CD8-positive, alpha-beta memory T cell (primary cell): ENCODE measurements around the gene ZDHHC11B. TPM values are rescaled to one million over a fixed set of nuclear protein-coding genes. Genes with fewer than 3 reads are reported as not detected.
"Not testable (repeated sequence)": the region's sequence is repeated elsewhere in the genome, so short reads cannot be mapped to it uniquely, and the experiment has no call there.

Source experiments
- CTCF ChIA-PET: fragments of 350-600 bp; sonication (Branson Sonifier 250); formaldehyde crosslinking; loops from one replicate; lab custom pipeline; 2021; ENCODE audit warnings: antibody characterized with exemption; lab: Charles Lee
- POLR2A ChIA-PET: fragments of 350-600 bp; sonication (Branson Sonifier 250); formaldehyde crosslinking; loops from one replicate; lab custom pipeline; 2021; ENCODE audit warnings: antibody characterized with exemption; lab: Charles Lee
- DNase-seq, 5 donors: peaks; one replicate each; pipeline versions ENCODE4 v3.0.0 to v3.0.0-alpha.2; 2020 to 2022; ENCODE audit warnings: mixed read lengths in 1 of 5
- H3K27ac ChIP-seq: one replicate; pipeline ENCODE4 v1.7.0; 2013; ENCODE audit warnings: low read depth, mild to moderate bottlenecking, low read length, moderate library complexity
- H3K27me3 ChIP-seq: 2 replicates; pipeline ENCODE4 v1.7.0; 2013; ENCODE audit warnings: low read length, mild to moderate bottlenecking; ENCODE audit not compliant: insufficient read depth, poor library complexity, severe bottlenecking
- H3K36me3 ChIP-seq: 2 replicates; pipeline ENCODE4 v1.7.0; 2013; ENCODE audit warnings: mild to moderate bottlenecking, low read length, moderate library complexity; ENCODE audit not compliant: insufficient read depth
- H3K4me1 ChIP-seq: 2 replicates; pipeline ENCODE4 v1.7.0; 2013; ENCODE audit warnings: mild to moderate bottlenecking, low read length, moderate library complexity; ENCODE audit not compliant: insufficient read depth
- H3K4me3 ChIP-seq: 2 replicates; pipeline ENCODE4 v1.7.0; 2013; ENCODE audit warnings: mild to moderate bottlenecking, low read length
- H3K9me3 ChIP-seq: 2 replicates; pipeline ENCODE4 v1.7.0; 2013; ENCODE audit warnings: mild to moderate bottlenecking, low read length
- H3K27ac Mint-ChIP-seq, 8 donors: one replicate each; pipeline ENCODE4 v1.8.0; 2020 to 2021; ENCODE audit warnings: mixed read lengths in 8 of 8, mild to moderate bottlenecking in 6 of 8, inconsistent platforms in 3 of 8, moderate library complexity in 3 of 8
- H3K27me3 Mint-ChIP-seq, 2 donors: one replicate each; pipeline ENCODE4 v1.8.0; 2020 to 2021; ENCODE audit warnings: mixed read lengths in 2 of 2, mild to moderate bottlenecking in 1 of 2, moderate library complexity in 1 of 2
- H3K36me3 Mint-ChIP-seq, 3 donors: one replicate each; pipeline ENCODE4 v1.8.0; 2020 to 2021; ENCODE audit warnings: mixed read lengths in 3 of 3, inconsistent platforms in 1 of 3, mild to moderate bottlenecking in 1 of 3
- H3K4me1 Mint-ChIP-seq, 3 donors: one replicate each; pipeline ENCODE4 v1.8.0; 2020 to 2021; ENCODE audit warnings: mixed read lengths in 3 of 3, inconsistent platforms in 1 of 3, mild to moderate bottlenecking in 1 of 3
- H3K4me3 Mint-ChIP-seq, 7 donors: one replicate each; pipeline ENCODE4 v1.8.0; 2020 to 2021; ENCODE audit warnings: mixed read lengths in 7 of 7, mild to moderate bottlenecking in 6 of 7, moderate library complexity in 4 of 7, inconsistent platforms in 2 of 7
- H3K9me3 Mint-ChIP-seq, 5 donors: one replicate each; pipeline ENCODE4 v1.8.0; 2020 to 2022; ENCODE audit warnings: mixed read lengths in 5 of 5, mild to moderate bottlenecking in 3 of 5, moderate library complexity in 2 of 5, inconsistent platforms in 1 of 5
- polyA plus RNA-seq: library from polyadenylated mRNA; unstranded; fragments of 300-500 nt; fragmentation: Illumina TruSeq; gene quantifications from one replicate; pipeline ENCODE4 v1.2.3, GENCODE V29; 2021
- total RNA-seq, 2 experiments: library from RNA; stranded (reverse); gene quantifications; one replicate each; pipeline ENCODE4 v1.2.3, GENCODE V29; 2021

The ZDHHC11B gene
- total and polyA plus RNA-seq, 3 experiments from 2014 or later = 0.40 to 0.55 TPM; not detected in 1

- H3K4me1 Mint-ChIP-seq, H3K27me3 Mint-ChIP-seq, H3K4me3 ChIP-seq, H3K9me3 ChIP-seq, H3K27me3 ChIP-seq, POLR2A ChIA-PET, DNase-seq, H3K36me3 ChIP-seq, H3K27ac Mint-ChIP-seq, CTCF ChIA-PET, H3K27ac ChIP-seq, H3K4me1 ChIP-seq, H3K36me3 Mint-ChIP-seq: not testable (repeated sequence)
- peak overlapping the region in 1 of 7 donors; percentile 41 for H3K4me3 Mint-ChIP-seq
- H3K9me3 Mint-ChIP-seq = peaks cover 0 to 16% (median 3%) of the 10 kb centered on the region in 5 donors
Observed at GRCh38 chr5:696753-697702, 87.5 kb downstream of the ZDHHC11B start.

DNA sequence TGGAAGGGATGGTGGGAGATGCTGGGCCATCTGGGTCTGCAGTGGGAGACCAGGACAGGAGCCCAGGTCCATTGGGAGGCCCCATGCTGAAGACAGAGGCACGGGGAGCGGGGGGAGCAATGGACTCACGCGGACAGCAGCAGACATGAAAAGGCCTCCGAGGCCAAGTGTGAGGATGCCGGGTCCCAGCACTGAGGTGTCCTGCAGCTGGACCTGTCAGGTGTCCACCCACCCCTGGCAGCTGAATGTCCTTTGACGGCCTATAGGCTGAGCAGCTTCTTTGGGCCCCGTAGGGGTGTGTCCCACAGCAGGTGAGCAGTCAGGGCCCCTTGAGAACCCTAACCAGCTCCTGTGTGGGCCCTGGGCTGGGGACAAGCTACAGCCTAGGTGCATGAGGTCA is 88.3 kb downstream of the ZDHHC11B start:
- H3K4me1 ChIP-seq, H3K36me3 Mint-ChIP-seq, H3K9me3 ChIP-seq, H3K27ac ChIP-seq, H3K27me3 ChIP-seq, DNase-seq, H3K27ac Mint-ChIP-seq, H3K4me1 Mint-ChIP-seq, H3K36me3 ChIP-seq, H3K27me3 Mint-ChIP-seq, CTCF ChIA-PET, H3K4me3 ChIP-seq, H3K4me3 Mint-ChIP-seq, POLR2A ChIA-PET: not testable (repeated sequence)
- peaks cover 0 to 16% (median 3%) of the 10 kb centered on the region in 5 donors for H3K9me3 Mint-ChIP-seq

DNA sequence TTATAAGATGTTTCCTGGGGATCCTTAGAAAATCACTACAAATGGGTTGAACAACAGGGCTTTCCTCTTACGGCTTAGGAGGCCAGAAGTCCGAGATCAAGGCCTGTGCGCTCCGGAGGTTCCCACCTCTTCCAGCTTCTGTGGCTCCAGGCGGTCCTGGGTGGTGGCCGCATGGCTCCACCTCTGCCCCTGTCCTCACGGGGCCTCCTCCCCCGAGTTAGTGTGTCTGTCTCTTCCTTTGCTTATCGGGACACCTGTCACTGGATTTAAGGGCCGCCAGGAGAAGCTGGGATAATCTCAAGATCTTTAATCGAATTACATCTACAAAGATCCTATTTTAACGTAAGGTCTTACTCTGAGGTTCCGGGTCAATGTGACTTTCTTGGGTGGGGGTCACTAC is 89.1 kb downstream of the ZDHHC11B start:
- H3K27me3 ChIP-seq, H3K27ac Mint-ChIP-seq, H3K27ac ChIP-seq, CTCF ChIA-PET, H3K4me3 ChIP-seq, DNase-seq, H3K4me1 ChIP-seq, POLR2A ChIA-PET, H3K4me1 Mint-ChIP-seq, H3K36me3 ChIP-seq, H3K27me3 Mint-ChIP-seq, H3K4me3 Mint-ChIP-seq, H3K36me3 Mint-ChIP-seq, H3K9me3 ChIP-seq: not testable (repeated sequence)
- peaks cover 0 to 16% (median 3%) of the 10 kb centered on the region in 5 donors for H3K9me3 Mint-ChIP-seq

- CTCF ChIA-PET, H3K9me3 ChIP-seq, H3K36me3 ChIP-seq, H3K27me3 Mint-ChIP-seq, H3K4me1 ChIP-seq, H3K36me3 Mint-ChIP-seq, H3K4me1 Mint-ChIP-seq, H3K4me3 ChIP-seq, POLR2A ChIA-PET, H3K27ac Mint-ChIP-seq, H3K27me3 ChIP-seq, H3K27ac ChIP-seq, DNase-seq: not testable (repeated sequence)
- Mint-ChIP-seq H3K9me3 (peaks cover 0 to 12% (median 0%) of the 10 kb centered on the region in 5 donors), H3K4me3 (peak overlapping the region in 3 of 7 donors; percentile 17 to 70 (median 45))
Observed at GRCh38 chr5:694042-694431, 90.5 kb downstream of the ZDHHC11B start.

DNA sequence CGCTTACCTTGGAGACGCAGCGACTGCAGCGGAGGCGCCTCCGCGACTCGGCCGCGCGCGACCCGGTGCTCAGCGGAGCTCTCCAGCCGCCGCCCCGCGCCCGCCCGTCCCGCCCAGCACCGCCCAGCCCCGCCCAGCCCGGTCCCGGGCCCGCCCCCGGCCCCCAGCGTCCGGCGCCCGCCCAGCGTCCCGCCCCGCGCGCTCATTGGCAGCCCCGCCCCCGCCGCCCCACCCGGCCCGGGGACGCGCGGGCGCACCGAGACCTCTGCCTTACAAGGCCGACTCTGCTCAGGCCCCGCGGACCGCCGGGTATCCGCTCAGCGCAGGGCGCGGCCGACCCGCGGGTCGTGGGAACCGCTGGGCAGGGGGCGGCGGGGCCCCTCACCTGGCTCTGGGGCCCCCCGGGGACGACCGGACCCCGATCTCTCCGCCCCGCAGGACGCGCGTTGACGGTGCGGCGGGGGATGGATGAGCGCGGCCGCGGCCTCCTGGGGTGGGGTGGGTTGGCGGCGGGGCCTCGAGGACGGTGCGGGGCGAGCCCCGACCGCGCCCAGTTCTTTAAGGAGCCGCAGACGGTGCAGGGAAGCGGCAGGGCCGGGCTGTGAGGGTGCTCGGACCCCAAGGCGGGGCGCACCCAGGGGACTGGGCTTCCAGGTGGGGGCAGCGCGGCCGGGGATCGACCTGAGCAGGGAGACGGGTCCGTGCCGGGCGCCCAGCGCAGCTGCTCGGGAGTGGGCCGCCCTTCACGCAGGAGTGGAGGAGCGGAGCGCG is 91.1 kb downstream of the ZDHHC11B start, which contains the start of gene TPPP:
TSS of gene TPPP (minus strand) at position 82 of the 771 bp plus-strand sequence. CDS start 15,292 bp downstream, outside the sequence.
- H3K27me3 Mint-ChIP-seq, H3K4me1 ChIP-seq, H3K36me3 Mint-ChIP-seq, H3K27me3 ChIP-seq, H3K27ac ChIP-seq, H3K4me3 ChIP-seq, H3K36me3 ChIP-seq, H3K9me3 ChIP-seq, CTCF ChIA-PET, H3K4me1 Mint-ChIP-seq, H3K9me3 Mint-ChIP-seq: not testable (repeated sequence)
- DNase-seq = peak; percentile 54 to 83 (median 75)
- POLR2A ChIA-PET = interaction anchor here (1.0 kb wide), 1 partner anchor 21 kb away, joined by 3 read pairs; no protein-coding TSS in a partner anchor
- Mint-ChIP-seq H3K4me3 (peak within 1 kb of the TSS; percentile 17 to 81 (median 69)), H3K27ac (peak within 1 kb of the TSS in 2 of 8 donors; percentile 35 to 79)

DNA sequence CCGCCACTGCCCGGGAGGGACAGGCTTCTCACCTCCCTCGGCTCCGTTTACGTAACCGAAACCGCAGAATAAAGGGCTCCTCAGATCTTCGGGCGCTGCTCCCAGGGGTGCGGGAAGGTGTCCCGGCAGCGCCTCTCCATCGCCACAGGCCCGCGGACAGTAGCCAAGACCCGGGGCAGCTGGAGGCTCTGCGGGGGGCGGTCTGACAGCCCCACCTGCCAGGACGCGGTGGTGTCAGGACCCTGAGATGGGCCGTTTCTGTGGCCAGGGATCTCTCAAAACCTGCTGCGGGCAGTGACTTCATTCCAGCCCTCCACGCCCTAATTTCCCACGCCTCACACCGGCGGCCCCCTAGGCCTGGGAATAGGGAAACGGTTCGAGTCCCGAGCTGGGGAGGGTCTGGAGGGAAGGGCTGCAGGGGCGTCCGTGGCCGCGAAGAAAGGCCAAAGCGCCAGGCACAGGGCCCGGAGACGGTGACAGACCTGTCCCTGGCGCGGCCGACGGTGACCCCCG is 91.9 kb downstream of the ZDHHC11B start:
- H3K36me3 Mint-ChIP-seq, H3K27me3 Mint-ChIP-seq, H3K4me3 ChIP-seq, H3K4me1 ChIP-seq, H3K4me1 Mint-ChIP-seq, H3K36me3 ChIP-seq, CTCF ChIA-PET, H3K9me3 Mint-ChIP-seq, H3K27me3 ChIP-seq, H3K9me3 ChIP-seq, H3K27ac ChIP-seq: not testable (repeated sequence)
- POLR2A ChIA-PET = interaction anchor here (1.0 kb wide), 1 partner anchor 20 kb away, joined by 3 read pairs; no protein-coding TSS in a partner anchor
- DNase-seq = peak in 3 of 5 donors; percentile 21 to 56 (median 42)
- Mint-ChIP-seq H3K4me3 (peak overlapping the region; percentile 11 to 81 (median 68)), H3K27ac (peak overlapping the region in 2 of 8 donors; percentile 35 to 79)

- POLR2A ChIA-PET = no interaction called here
- CTCF ChIA-PET = no interaction called here
- peak overlapping the region in 5 of 7 donors; percentile 53 to 81 (median 69) for H3K4me3 Mint-ChIP-seq
Observed at GRCh38 chr5:691817-692528, 92.6 kb downstream of the ZDHHC11B start.

More at GRCh38 chr5:691817-692528, 92.6 kb downstream of the ZDHHC11B start:
- Histone ChIP-seq H3K9me3 (no peaks in the 10 kb centered on the region), H3K4me1 (peaks cover 7% of the 10 kb centered on the region), H3K36me3 (no peaks in the 10 kb centered on the region), H3K27ac (no peak overlapping the region), H3K27me3 (no peaks in the 10 kb centered on the region), H3K4me3 (no peak overlapping the region)
- H3K27me3 Mint-ChIP-seq = no peaks in the 10 kb centered on the region
- peaks cover 0 to 4% (median 0%) of the 10 kb centered on the region in 3 donors for H3K36me3 Mint-ChIP-seq
- no peaks in the 10 kb centered on the region for H3K4me1 Mint-ChIP-seq
- H3K27ac Mint-ChIP-seq = peak overlapping the region in 2 of 8 donors; percentile 35 to 79
- DNase-seq = no peak
- peaks cover 0 to under 1% (median 0%) of the 10 kb centered on the region in 5 donors for H3K9me3 Mint-ChIP-seq
